Mesenchymal stem cell (in vitro differentiated cells and primary cell): ENCODE data around the gene NPAS2.

Experiments used
- DNase-seq: peaks from one replicate; pipeline ENCODE4 v3.0.0-alpha.2; 2013
- H2AFZ ChIP-seq: one replicate; pipeline ENCODE4 v1.6.1; 2013; ENCODE audit warnings: low read depth, mild to moderate bottlenecking, control low read depth, inconsistent platforms, low read length, moderate library complexity
- H2AK5ac ChIP-seq: 2 replicates; pipeline ENCODE4 v1.6.1; 2013; ENCODE audit warnings: low read length, moderate library complexity, mild to moderate bottlenecking, inconsistent platforms; ENCODE audit not compliant: severe bottlenecking
- H2BK120ac ChIP-seq: one replicate; pipeline ENCODE4 v1.6.1; 2013; ENCODE audit warnings: low read depth, mild to moderate bottlenecking, inconsistent platforms, low read length, moderate library complexity
- H2BK12ac ChIP-seq, 2 experiments: one replicate each; pipeline ENCODE4 v1.6.1; 2013; ENCODE audit warnings: inconsistent platforms in 2 of 2, low read length in 2 of 2, mild to moderate bottlenecking in 2 of 2, moderate library complexity in 2 of 2, control low read depth in 1 of 2
- H2BK15ac ChIP-seq: one replicate; pipeline ENCODE4 v1.6.1; 2013; ENCODE audit warnings: mild to moderate bottlenecking, low read depth, inconsistent platforms; ENCODE audit not compliant: poor library complexity, severe bottlenecking
- H2BK5ac ChIP-seq: 2 replicates; pipeline ENCODE4 v1.6.1; 2013; ENCODE audit warnings: low read depth, mild to moderate bottlenecking, low read length, control low read depth, inconsistent platforms; ENCODE audit not compliant: poor library complexity, severe bottlenecking
- H3K14ac ChIP-seq, 2 experiments: one replicate each; pipeline ENCODE4 v1.6.1; 2013; ENCODE audit warnings: inconsistent platforms in 2 of 2, low read length in 2 of 2, control low read depth in 1 of 2, mild to moderate bottlenecking in 1 of 2, moderate library complexity in 1 of 2
- H3K18ac ChIP-seq, 2 experiments: one replicate each; pipeline ENCODE4 v1.6.1; 2013; ENCODE audit warnings: inconsistent platforms in 2 of 2, low read length in 2 of 2, control low read depth in 1 of 2, low read depth in 1 of 2, mild to moderate bottlenecking in 1 of 2
- H3K23ac ChIP-seq, 2 experiments: one replicate each; pipeline ENCODE4 v1.6.1; 2013; ENCODE audit warnings: inconsistent platforms in 2 of 2, low read length in 2 of 2, mild to moderate bottlenecking in 2 of 2, moderate library complexity in 2 of 2, control low read depth in 1 of 2
- H3K27ac ChIP-seq: 2 replicates; pipeline ENCODE4 v1.5.1; 2013; ENCODE audit warnings: mild to moderate bottlenecking, moderate library complexity, low read length, control low read depth, inconsistent platforms; ENCODE audit not compliant: poor library complexity, severe bottlenecking
- H3K27me3 ChIP-seq, 2 experiments: 2 replicates each; pipeline versions ENCODE4 v1.6.1 to v1.7.0; 2013; ENCODE audit warnings: low read length in 2 of 2, mild to moderate bottlenecking in 2 of 2, moderate library complexity in 2 of 2, control low read depth in 1 of 2, inconsistent platforms in 1 of 2; ENCODE audit not compliant: control insufficient read depth in 1 of 2, insufficient read depth in 1 of 2
- H3K36me3 ChIP-seq, 2 experiments: 2 replicates each; pipeline versions ENCODE4 v1.6.1 to v1.7.0; 2013; ENCODE audit warnings: low read length in 2 of 2, control low read depth in 1 of 2, inconsistent platforms in 1 of 2, low read depth in 1 of 2, mild to moderate bottlenecking in 1 of 2; ENCODE audit not compliant: insufficient read depth in 2 of 2, control insufficient read depth in 1 of 2
- H3K4ac ChIP-seq, 2 experiments: one replicate each; pipeline ENCODE4 v1.6.1; 2013; ENCODE audit warnings: inconsistent platforms in 2 of 2, low read length in 2 of 2, mild to moderate bottlenecking in 2 of 2, moderate library complexity in 2 of 2, control low read depth in 1 of 2, low read depth in 1 of 2
- H3K4me1 ChIP-seq: 2 replicates; pipeline ENCODE4 v1.6.1; 2013; ENCODE audit warnings: low read depth, low read length, control low read depth; ENCODE audit not compliant: control insufficient read depth, insufficient read depth
- H3K4me2 ChIP-seq: 2 replicates; pipeline ENCODE4 v1.6.1; 2013; ENCODE audit warnings: low read length, mild to moderate bottlenecking, inconsistent platforms; ENCODE audit not compliant: poor library complexity, severe bottlenecking
- H3K4me3 ChIP-seq, 2 experiments: 2 replicates each; pipeline versions ENCODE4 v1.5.1 to v1.7.0; 2013; ENCODE audit warnings: low read length in 2 of 2, mild to moderate bottlenecking in 2 of 2, control low read depth in 1 of 2, low read depth in 1 of 2; ENCODE audit not compliant: insufficient read depth in 1 of 2
- H3K79me1 ChIP-seq: replicated peaks from 2 replicates; pipeline ENCODE4 v1.6.1; 2013; ENCODE audit warnings: mild to moderate bottlenecking, control low read depth, low read length, inconsistent platforms; ENCODE audit not compliant: poor library complexity, severe bottlenecking
- H3K9ac ChIP-seq: 2 replicates; pipeline ENCODE4 v1.7.0; 2013; ENCODE audit warnings: mild to moderate bottlenecking, low read length, moderate library complexity
- H3K9me3 ChIP-seq: 2 replicates; pipeline ENCODE4 v1.7.0; 2013; ENCODE audit warnings: mild to moderate bottlenecking, low read length; ENCODE audit not compliant: control insufficient read depth
- H4K8ac ChIP-seq: one replicate; pipeline ENCODE4 v1.6.1; 2013; ENCODE audit warnings: inconsistent platforms, mild to moderate bottlenecking, low read length, moderate library complexity
- H4K91ac ChIP-seq: one replicate; pipeline ENCODE4 v1.6.1; 2013; ENCODE audit warnings: mild to moderate bottlenecking, low read length, inconsistent platforms
- WGBS: methylation state at CpG from one replicate; pipeline ENCODE4 v1.1.7; 2013; ENCODE audit warnings: mixed read lengths; 5-methylcytosine and 5-hydroxymethylcytosine counted together

Gene NPAS2

GRCh38 chr2:100831158-100831750, 11.3 kb downstream of the NPAS2 start:
- no peak overlapping the region for H2BK5ac ChIP-seq
- H3K36me3 ChIP-seq, result peaks cover 0 to 3% of the 10 kb centered on the region in 2 experiments
- H3K27ac ChIP-seq, result no peak overlapping the region
- DNase-seq, result no peak
- H2AK5ac ChIP-seq, result no peak overlapping the region
- no peak overlapping the region for H2AFZ ChIP-seq
- no peak overlapping the region for H3K14ac ChIP-seq
- H2BK120ac ChIP-seq, result no peak overlapping the region
- no peak overlapping the region for H3K9ac ChIP-seq
- H3K9me3 ChIP-seq, result peaks cover 9% of the 10 kb centered on the region
- no peaks in the 10 kb centered on the region for H3K79me1 ChIP-seq
- H2BK15ac ChIP-seq, result no peak overlapping the region
- WGBS, result 88% methylated on average over 5 of the region's 9 CpGs
- no peaks in the 10 kb centered on the region for H3K4me1 ChIP-seq
- H4K91ac ChIP-seq, result no peak overlapping the region
- no peak overlapping the region for H3K4me2 ChIP-seq
- no peak overlapping the region for H3K4ac ChIP-seq
- H4K8ac ChIP-seq, result no peak overlapping the region
- H2BK12ac ChIP-seq, result no peak overlapping the region
- no peak overlapping the region for H3K18ac ChIP-seq
- H3K23ac ChIP-seq, result no peak overlapping the region
- H3K4me3 ChIP-seq, result no peak overlapping the region
- peaks cover 0 to 5% of the 10 kb centered on the region in 2 experiments for H3K27me3 ChIP-seq

- H3K27ac ChIP-seq, result no peak overlapping the region
- H2AK5ac ChIP-seq, result no peak overlapping the region
- WGBS, result 96% methylated on average over 4 of the region's 4 CpGs
- H3K18ac ChIP-seq, result no peak overlapping the region
- H2BK12ac ChIP-seq, result peak overlapping the region in 1 of 2 experiments; percentile 22
- H4K91ac ChIP-seq, result no peak overlapping the region
- no peak for DNase-seq
- no peak overlapping the region for H3K4ac ChIP-seq
- H2BK5ac ChIP-seq, result no peak overlapping the region
- no peaks in the 10 kb centered on the region for H3K4me1 ChIP-seq
- no peaks in the 10 kb centered on the region for H3K79me1 ChIP-seq
- H2BK120ac ChIP-seq, result no peak overlapping the region
- no peak overlapping the region for H3K23ac ChIP-seq
- H2BK15ac ChIP-seq, result no peak overlapping the region
- no peak overlapping the region for H3K4me3 ChIP-seq
- H2AFZ ChIP-seq, result no peak overlapping the region
- H3K9me3 ChIP-seq, result peaks cover 9% of the 10 kb centered on the region
- H3K27me3 ChIP-seq, result peaks cover 0 to 5% of the 10 kb centered on the region in 2 experiments
- H3K4me2 ChIP-seq, result no peak overlapping the region
- peaks cover 0 to 3% of the 10 kb centered on the region in 2 experiments for H3K36me3 ChIP-seq
- H4K8ac ChIP-seq, result no peak overlapping the region
- no peak overlapping the region for H3K14ac ChIP-seq
- H3K9ac ChIP-seq, result no peak overlapping the region
Observed at GRCh38 chr2:100831831-100832230, 11.9 kb downstream of the NPAS2 start.

GRCh38 chr2:100832885-100833284, 12.9 kb downstream of the NPAS2 start:
- no peak overlapping the region for H4K8ac ChIP-seq
- peaks cover 0 to 3% of the 10 kb centered on the region in 2 experiments for H3K36me3 ChIP-seq
- no peak overlapping the region for H2AFZ ChIP-seq
- no peak overlapping the region for H3K9ac ChIP-seq
- H2BK15ac ChIP-seq, result no peak overlapping the region
- H2BK5ac ChIP-seq, result no peak overlapping the region
- H3K27ac ChIP-seq, result no peak overlapping the region
- no peak overlapping the region for H2BK120ac ChIP-seq
- H2BK12ac ChIP-seq, result no peak overlapping the region
- H3K4me3 ChIP-seq, result no peak overlapping the region
- no peak overlapping the region for H3K14ac ChIP-seq
- H3K79me1 ChIP-seq, result no peaks in the 10 kb centered on the region
- no peak overlapping the region for H3K23ac ChIP-seq
- H4K91ac ChIP-seq, result no peak overlapping the region
- H3K4me2 ChIP-seq, result no peak overlapping the region
- H3K18ac ChIP-seq, result peak overlapping the region in 1 of 2 experiments; percentile 66
- H3K9me3 ChIP-seq, result peaks cover 7% of the 10 kb centered on the region
- H3K27me3 ChIP-seq, result peaks cover 0 to 5% of the 10 kb centered on the region in 2 experiments
- WGBS, result 87% methylated on average over 9 of the region's 9 CpGs
- H3K4ac ChIP-seq, result no peak overlapping the region
- H3K4me1 ChIP-seq, result no peaks in the 10 kb centered on the region
- H2AK5ac ChIP-seq, result no peak overlapping the region
- DNase-seq, result no peak

- Histone ChIP-seq H3K4me1 (no peaks in the 10 kb centered on the region), H3K23ac (no peak overlapping the region), H3K9ac (no peak overlapping the region), H3K27ac (no peak overlapping the region), H3K4ac (no peak overlapping the region), H2BK5ac (no peak overlapping the region), H3K4me2 (no peak overlapping the region), H4K91ac (no peak overlapping the region), H3K18ac (no peak overlapping the region), H2BK120ac (no peak overlapping the region), H2AK5ac (no peak overlapping the region), H2BK12ac (no peak overlapping the region), H3K36me3 (peaks cover 0 to 3% of the 10 kb centered on the region in 2 experiments), H2AFZ (no peak overlapping the region), H2BK15ac (no peak overlapping the region), H3K4me3 (no peak overlapping the region), H3K27me3 (peaks cover 0 to 5% of the 10 kb centered on the region in 2 experiments), H3K9me3 (peaks cover 5% of the 10 kb centered on the region), H3K14ac (no peak overlapping the region), H3K79me1 (no peaks in the 10 kb centered on the region), H4K8ac (no peak overlapping the region)
- DNase-seq, result no peak
- WGBS, result 100% methylated on average over 1 of the region's 1 CpG
Observed at GRCh38 chr2:100833331-100833730, 13.4 kb downstream of the NPAS2 start.
